Testis (tissue), 3 donors: ENCODE results near the gene TSPAN33. TPM values are rescaled to one million over a fixed set of nuclear protein-coding genes. Genes with fewer than 3 reads are reported as not detected.
A peak's percentile ranks its signal among the peaks of the same experiment; 100 is the strongest.
"Not testable (repeated sequence)": the region's sequence is repeated elsewhere in the genome, so short reads cannot be mapped to it uniquely, and the experiment has no call there.

Source experiments
- DNase-seq: peaks from one replicate; pipeline ENCODE4 v3.0.0-alpha.2; 2019
- H3K27ac ChIP-seq, 2 donors: fragments of 200-600 bp; sonication (generic); one replicate each; pipeline ENCODE4 v1.5.1; 2019
- H3K27me3 ChIP-seq: fragments of 200-600 bp; sonication (generic); one replicate; pipeline ENCODE4 v1.5.1; 2019
- H3K36me3 ChIP-seq: fragments of 200-600 bp; sonication (generic); one replicate; pipeline ENCODE4 v1.5.1; 2017; ENCODE audit warnings: low read depth; ENCODE audit errors: missing control alignments
- H3K4me1 ChIP-seq: fragments of 200-600 bp; sonication (generic); one replicate; pipeline ENCODE4 v1.5.1; 2019
- H3K4me3 ChIP-seq, 2 donors: fragments of 200-600 bp; sonication (generic); one replicate each; pipeline ENCODE4 v1.5.1; 2017 to 2019
- H3K9me3 ChIP-seq: fragments of 200-600 bp; sonication (generic); one replicate; pipeline ENCODE4 v1.5.1; 2017
- POLR2A ChIP-seq: fragments of 450-650 bp; IDR thresholded peaks from one replicate; pipeline ENCODE4 v1.6.1; 2017; ENCODE audit warnings: antibody characterized with exemption, mild to moderate bottlenecking, moderate library complexity
- WGBS, 2 donors: methylation state at CpG; one replicate each; pipeline ENCODE4 v1.1.5; 2018; 5-methylcytosine and 5-hydroxymethylcytosine counted together
- intact Hi-C: fragments of 100-400 bp; cut with DNase I; formaldehyde crosslinking; loops from one replicate; pipeline ENCODE4 v1.15.1; 2023; ENCODE audit warnings: low total_unique reads
- polyA plus RNA-seq: library from polyadenylated mRNA; stranded (reverse); fragments of 350-450 nt; fragmentation: Illumina TruSeq; extraction: RNeasy Lipid Tissue Mini Kit (QIAGEN cat#74804); gene quantifications from one replicate; pipeline ENCODE4 v1.2.3, GENCODE V29; 2014; ENCODE audit warnings: low read depth, low replicate concordance; ENCODE audit not compliant: insufficient read depth
- total RNA-seq, 2 donors: library from RNA; depleted of rRNA; stranded (reverse); fragments of >200 nt; gene quantifications; one replicate each; pipeline ENCODE4 v1.2.3, GENCODE V29; 2016
- TF ChIP-seq, protein P1 (sequence below), 3 experiments: fragments of 450-650 bp in 2 of 3; fragments of 200-600 bp in 1 of 3; sonication (generic) in 1 of 3; IDR thresholded peaks; one replicate each; pipeline ENCODE4 v1.5.1; 2016 to 2019; ENCODE audit warnings: antibody characterized with exemption in 3 of 3, mild to moderate bottlenecking in 2 of 3, moderate library complexity in 1 of 3

Gene TSPAN33
- total and polyA plus RNA-seq, 3 donors from 2014 or later = 25.7 to 35.9 (median 35.7) TPM

- Histone ChIP-seq H3K4me3 (no peak overlapping the region), H3K27ac (peak overlapping the region; percentile 68 to 79)
- 52 to 67% methylated on average over 11 of the region's 11 CpGs for WGBS, 2 donors
Observed at GRCh38 chr7:129170441-129171021, 26.0 kb downstream of the TSPAN33 start.

DNA sequence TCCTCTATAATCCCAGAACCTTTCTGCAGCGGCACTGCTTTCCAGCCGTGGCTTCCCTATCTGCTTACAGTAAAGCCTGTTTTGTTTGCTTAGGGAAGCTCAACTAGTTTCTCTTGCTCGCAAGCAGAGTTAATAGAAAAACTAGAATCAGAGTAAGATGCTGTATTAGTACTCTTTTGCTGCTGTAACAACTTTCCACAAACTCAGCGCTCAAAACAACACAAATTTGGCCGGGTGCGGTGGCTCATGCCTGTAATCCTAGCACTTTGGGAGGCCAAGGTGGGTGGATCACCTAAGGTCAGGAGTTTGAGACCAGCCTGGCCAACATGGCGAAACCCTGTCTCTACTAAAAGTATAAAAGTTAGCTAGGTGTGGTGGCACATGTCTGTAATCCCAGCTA, 29.4 kb downstream of the TSPAN33 start:
- H3K27ac ChIP-seq, DNase-seq, H3K9me3 ChIP-seq, H3K36me3 ChIP-seq, H3K4me3 ChIP-seq, intact Hi-C loops, H3K27me3 ChIP-seq: not testable (repeated sequence)
- WGBS, 2 donors = 91 to 94% methylated on average over 7 of the region's 7 CpGs
- H3K4me1 ChIP-seq = peaks cover 22% of the 10 kb centered on the region

More at GRCh38 chr7:129170441-129171021, 26.0 kb downstream of the TSPAN33 start:
- intact Hi-C loops = no loop called here
- H3K36me3 ChIP-seq = no peaks in the 10 kb centered on the region
- TF ChIP-seq POLR2A = no peak
- TF ChIP-seq, protein P1, sequence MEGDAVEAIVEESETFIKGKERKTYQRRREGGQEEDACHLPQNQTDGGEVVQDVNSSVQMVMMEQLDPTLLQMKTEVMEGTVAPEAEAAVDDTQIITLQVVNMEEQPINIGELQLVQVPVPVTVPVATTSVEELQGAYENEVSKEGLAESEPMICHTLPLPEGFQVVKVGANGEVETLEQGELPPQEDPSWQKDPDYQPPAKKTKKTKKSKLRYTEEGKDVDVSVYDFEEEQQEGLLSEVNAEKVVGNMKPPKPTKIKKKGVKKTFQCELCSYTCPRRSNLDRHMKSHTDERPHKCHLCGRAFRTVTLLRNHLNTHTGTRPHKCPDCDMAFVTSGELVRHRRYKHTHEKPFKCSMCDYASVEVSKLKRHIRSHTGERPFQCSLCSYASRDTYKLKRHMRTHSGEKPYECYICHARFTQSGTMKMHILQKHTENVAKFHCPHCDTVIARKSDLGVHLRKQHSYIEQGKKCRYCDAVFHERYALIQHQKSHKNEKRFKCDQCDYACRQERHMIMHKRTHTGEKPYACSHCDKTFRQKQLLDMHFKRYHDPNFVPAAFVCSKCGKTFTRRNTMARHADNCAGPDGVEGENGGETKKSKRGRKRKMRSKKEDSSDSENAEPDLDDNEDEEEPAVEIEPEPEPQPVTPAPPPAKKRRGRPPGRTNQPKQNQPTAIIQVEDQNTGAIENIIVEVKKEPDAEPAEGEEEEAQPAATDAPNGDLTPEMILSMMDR (IDR thresholded peaks at IDR 0.05) = no peak
- DNase-seq = no peak
- H3K9me3 ChIP-seq = no peaks in the 10 kb centered on the region
- H3K4me1 ChIP-seq = peaks cover 22% of the 10 kb centered on the region
- H3K27me3 ChIP-seq = no peaks in the 10 kb centered on the region

GRCh38 chr7:129176916-129177710, 32.6 kb downstream of the TSPAN33 start:
- Histone ChIP-seq H3K27me3 (no peaks in the 10 kb centered on the region), H3K36me3 (no peaks in the 10 kb centered on the region), H3K4me3 (no peak overlapping the region), H3K4me1 (peaks cover 2% of the 10 kb centered on the region), H3K27ac (no peak overlapping the region), H3K9me3 (no peaks in the 10 kb centered on the region)
- DNase-seq = no peak
- TF ChIP-seq POLR2A = no peak
- TF ChIP-seq, protein P1 (IDR thresholded peaks at IDR 0.05) = no peak
- intact Hi-C loops = no loop called here
- 81 to 87% methylated on average over 11 of the region's 11 CpGs for WGBS, 2 donors

DNA sequence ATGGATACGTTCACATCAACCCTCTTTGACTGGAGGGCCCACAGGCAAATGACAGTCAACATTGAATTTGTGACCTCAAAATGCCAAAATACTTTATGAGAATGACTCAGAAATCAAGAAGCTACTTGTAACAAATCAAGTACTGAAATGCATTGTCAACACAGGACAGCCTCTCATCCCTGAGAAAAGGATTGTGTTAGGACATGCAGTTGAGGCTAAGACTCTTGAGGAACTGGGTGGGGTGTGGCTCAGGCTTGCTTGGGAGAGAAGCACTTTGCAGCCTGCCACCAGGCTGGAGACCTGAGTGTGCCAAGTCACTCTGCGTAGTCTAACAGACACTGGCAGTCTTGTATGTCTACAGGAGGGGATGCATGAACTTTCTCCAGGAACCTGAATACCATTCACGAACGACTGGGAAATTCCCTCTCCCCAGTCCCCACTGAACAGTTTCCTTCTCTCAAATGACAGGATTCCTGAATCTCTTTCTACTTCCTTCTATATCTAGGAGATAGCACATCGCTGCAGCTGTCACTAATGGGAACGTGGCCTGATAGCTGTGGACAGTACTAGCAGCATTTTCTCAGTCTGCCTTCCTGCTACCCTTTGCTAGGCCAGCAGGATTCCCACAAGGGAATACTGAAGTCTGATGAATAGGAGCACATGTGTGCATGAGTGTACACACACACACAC, 40.6 kb downstream of the TSPAN33 start:
- no peak overlapping the region for H3K27ac ChIP-seq
- intact Hi-C loops = no loop called here
- TF ChIP-seq, protein P1 (IDR thresholded peaks at IDR 0.05) = no peak
- no peak for TF ChIP-seq POLR2A
- no peaks in the 10 kb centered on the region for H3K36me3 ChIP-seq
- no peak overlapping the region for H3K4me3 ChIP-seq
- DNase-seq = no peak
- H3K4me1 ChIP-seq = no peaks in the 10 kb centered on the region
- no peaks in the 10 kb centered on the region for H3K9me3 ChIP-seq
- H3K27me3 ChIP-seq = no peaks in the 10 kb centered on the region
- 68 to 78% methylated on average over 6 of the region's 6 CpGs for WGBS, 2 donors

- TF ChIP-seq, protein P1 (IDR thresholded peaks at IDR 0.05) = no peak
- TF ChIP-seq POLR2A = no peak
- intact Hi-C loops = no loop called here
- Histone ChIP-seq H3K9me3 (no peaks in the 10 kb centered on the region), H3K4me3 (no peak overlapping the region), H3K4me1 (no peaks in the 10 kb centered on the region), H3K27ac (no peak overlapping the region), H3K36me3 (no peaks in the 10 kb centered on the region), H3K27me3 (no peaks in the 10 kb centered on the region)
- no peak for DNase-seq
- WGBS, 2 donors = 74 to 94% methylated on average over 6 of the region's 6 CpGs
Observed at GRCh38 chr7:129186749-129187260, 42.3 kb downstream of the TSPAN33 start.
